Activated CD4-positive, alpha-beta T cell treated with anti-CD3 and anti-CD28 coated beads, Interleukin-2, amount 10 ng/mL, durations not matched to agents 7 days and 5 days (primary cell): ENCODE results near the gene TRAM2. TPM values are rescaled to one million over a fixed set of nuclear protein-coding genes. Genes with fewer than 3 reads are reported as not detected.

ENCODE experiments used
- CTCF ChIA-PET: fragments of 350-600 bp; sonication (Branson Sonifier 250); formaldehyde crosslinking; loops from one replicate; lab custom pipeline; 2021; ENCODE audit warnings: antibody characterized with exemption; lab: Charles Lee
- POLR2A ChIA-PET: fragments of 350-600 bp; sonication (Branson Sonifier 250); formaldehyde crosslinking; loops from one replicate; lab custom pipeline; 2021; ENCODE audit warnings: antibody characterized with exemption; lab: Charles Lee
- DNase-seq: peaks from one replicate; pipeline ENCODE4 v3.0.0-alpha.2; 2020
- H3K27ac Mint-ChIP-seq: one replicate; pipeline ENCODE4 v1.8.0; 2021; ENCODE audit warnings: mild to moderate bottlenecking, moderate library complexity, mixed read lengths
- H3K27me3 Mint-ChIP-seq: one replicate; pipeline ENCODE4 v1.8.0; 2021; ENCODE audit warnings: mixed read lengths
- H3K36me3 Mint-ChIP-seq: one replicate; pipeline ENCODE4 v1.8.0; 2021; ENCODE audit warnings: low read depth, mixed read lengths
- H3K4me1 Mint-ChIP-seq: one replicate; pipeline ENCODE4 v1.8.0; 2021; ENCODE audit warnings: mixed read lengths
- H3K4me3 Mint-ChIP-seq: one replicate; pipeline ENCODE4 v1.8.0; 2021; ENCODE audit warnings: mild to moderate bottlenecking, moderate library complexity, mixed read lengths
- H3K9me3 Mint-ChIP-seq: one replicate; pipeline ENCODE4 v1.8.0; 2021; ENCODE audit warnings: mixed read lengths
- total RNA-seq, 2 experiments: library from RNA; stranded (reverse); gene quantifications; one replicate each; pipeline ENCODE4 v1.2.3, GENCODE V29; 2021

The TRAM2 gene
- total RNA-seq, 2 experiments from 2014 or later = 9.0 to 9.4 TPM

- Mint-ChIP-seq H3K4me3 (no peak overlapping the region), H3K27ac (no peak overlapping the region), H3K4me1 (peaks cover 49% of the 10 kb centered on the region), H3K27me3 (no peaks in the 10 kb centered on the region), H3K36me3 (peaks cover 4% of the 10 kb centered on the region), H3K9me3 (no peaks in the 10 kb centered on the region)
- POLR2A ChIA-PET = no interaction called here
- no peak for DNase-seq
- CTCF ChIA-PET = interaction anchor here (0.6 kb wide), 1 partner anchor 543 kb away, joined by 3 read pairs; no protein-coding TSS in a partner anchor
Measured at GRCh38 chr6:52538252-52538900, 38.5 kb downstream of the TRAM2 start.

GRCh38 chr6:52537001-52537753 is 39.7 kb downstream of the TRAM2 start:
- Mint-ChIP-seq H3K36me3 (peaks cover 4% of the 10 kb centered on the region), H3K27ac (peak overlapping the region; percentile 10), H3K4me1 (peaks cover 49% of the 10 kb centered on the region), H3K27me3 (no peaks in the 10 kb centered on the region), H3K4me3 (no peak overlapping the region), H3K9me3 (no peaks in the 10 kb centered on the region)
- ChIA-PET POLR2A (no interaction called here), CTCF (interaction anchor here (0.9 to 3.4 kb wide), 4 partner anchors 10 to 38 kb away, joined by 3 to 11 read pairs (median 3); no protein-coding TSS in a partner anchor)
- no peak for DNase-seq

GRCh38 chr6:52536424-52536916 is 40.4 kb downstream of the TRAM2 start:
- H3K9me3 Mint-ChIP-seq = no peaks in the 10 kb centered on the region
- H3K27ac Mint-ChIP-seq = no peak overlapping the region
- ChIA-PET CTCF (interaction anchor here (0.6 to 3.4 kb wide), 6 partner anchors 9 to 157 kb away, joined by 3 to 11 read pairs (median 3); no protein-coding TSS in a partner anchor), POLR2A (no interaction called here)
- peaks cover 4% of the 10 kb centered on the region for H3K36me3 Mint-ChIP-seq
- no peak overlapping the region for H3K4me3 Mint-ChIP-seq
- H3K4me1 Mint-ChIP-seq = peaks cover 49% of the 10 kb centered on the region
- H3K27me3 Mint-ChIP-seq = no peaks in the 10 kb centered on the region
- no peak for DNase-seq

- ChIA-PET CTCF (interaction anchor here (0.6 to 3.4 kb wide), 8 partner anchors 11 to 156 kb away, joined by 3 to 11 read pairs (median 3); partner anchors contain the start of gene EFHC1), POLR2A (interaction anchor here (0.6 kb wide), 1 partner anchor 146 kb away, joined by 5 read pairs; no protein-coding TSS in a partner anchor)
- peaks cover 49% of the 10 kb centered on the region for H3K4me1 Mint-ChIP-seq
- H3K27me3 Mint-ChIP-seq = no peaks in the 10 kb centered on the region
- DNase-seq = no peak
- peaks cover 4% of the 10 kb centered on the region for H3K36me3 Mint-ChIP-seq
- no peaks in the 10 kb centered on the region for H3K9me3 Mint-ChIP-seq
- peak overlapping the region; percentile 25 for H3K27ac Mint-ChIP-seq
- no peak overlapping the region for H3K4me3 Mint-ChIP-seq
Measured at GRCh38 chr6:52535711-52536423, 41.0 kb downstream of the TRAM2 start.

- ChIA-PET POLR2A (no interaction called here), CTCF (interaction anchor here (1.1 to 3.4 kb wide), 3 partner anchors 11 to 115 kb away, joined by 3 to 11 read pairs (median 4); partner anchors contain the start of gene EFHC1)
- peak overlapping the region; percentile 83 for H3K27ac Mint-ChIP-seq
- H3K9me3 Mint-ChIP-seq = no peaks in the 10 kb centered on the region
- H3K4me3 Mint-ChIP-seq = no peak overlapping the region
- H3K27me3 Mint-ChIP-seq = no peaks in the 10 kb centered on the region
- peak; percentile 56 for DNase-seq
- peaks cover 49% of the 10 kb centered on the region for H3K4me1 Mint-ChIP-seq
- H3K36me3 Mint-ChIP-seq = peaks cover 4% of the 10 kb centered on the region
Measured at GRCh38 chr6:52534966-52535390, 41.9 kb downstream of the TRAM2 start.

GRCh38 chr6:52534363-52534762 is 42.5 kb downstream of the TRAM2 start:
- no peak overlapping the region for H3K4me3 Mint-ChIP-seq
- no peak for DNase-seq
- peaks cover 47% of the 10 kb centered on the region for H3K4me1 Mint-ChIP-seq
- H3K27ac Mint-ChIP-seq = no peak overlapping the region
- peaks cover 4% of the 10 kb centered on the region for H3K36me3 Mint-ChIP-seq
- ChIA-PET CTCF (interaction anchor here (0.6 to 3.4 kb wide), 3 partner anchors 10 to 580 kb away, joined by 3 to 11 read pairs (median 4); partner anchors contain the start of gene EFHC1), POLR2A (no interaction called here)
- H3K27me3 Mint-ChIP-seq = no peaks in the 10 kb centered on the region
- no peaks in the 10 kb centered on the region for H3K9me3 Mint-ChIP-seq

GRCh38 chr6:52533491-52533890 is 43.4 kb downstream of the TRAM2 start:
- DNase-seq = no peak
- H3K9me3 Mint-ChIP-seq = no peaks in the 10 kb centered on the region
- H3K36me3 Mint-ChIP-seq = peaks cover 4% of the 10 kb centered on the region
- no peak overlapping the region for H3K27ac Mint-ChIP-seq
- H3K27me3 Mint-ChIP-seq = no peaks in the 10 kb centered on the region
- ChIA-PET POLR2A (no interaction called here), CTCF (interaction anchor here (1.5 kb wide), 1 partner anchor 9 kb away, joined by 4 read pairs; no protein-coding TSS in a partner anchor)
- H3K4me1 Mint-ChIP-seq = peaks cover 45% of the 10 kb centered on the region
- no peak overlapping the region for H3K4me3 Mint-ChIP-seq

- POLR2A ChIA-PET = no interaction called here
- Mint-ChIP-seq H3K27me3 (no peaks in the 10 kb centered on the region), H3K4me3 (no peak overlapping the region), H3K27ac (no peak overlapping the region), H3K4me1 (peaks cover 34% of the 10 kb centered on the region), H3K9me3 (no peaks in the 10 kb centered on the region), H3K36me3 (peaks cover 4% of the 10 kb centered on the region)
- DNase-seq = no peak
- CTCF ChIA-PET = interaction anchor here (1.5 kb wide), 1 partner anchor 8 kb away, joined by 4 read pairs; no protein-coding TSS in a partner anchor
Measured at GRCh38 chr6:52532457-52532856, 44.4 kb downstream of the TRAM2 start.

GRCh38 chr6:52531834-52532233 is 45.0 kb downstream of the TRAM2 start:
- peaks cover 28% of the 10 kb centered on the region for H3K4me1 Mint-ChIP-seq

GRCh38 chr6:52531396-52531795 is 45.5 kb downstream of the TRAM2 start:
- no peaks in the 10 kb centered on the region for H3K27me3 Mint-ChIP-seq
- H3K4me1 Mint-ChIP-seq = peaks cover 24% of the 10 kb centered on the region
- POLR2A ChIA-PET = no interaction called here
- peaks cover 4% of the 10 kb centered on the region for H3K36me3 Mint-ChIP-seq
- no peak for DNase-seq
- H3K9me3 Mint-ChIP-seq = no peaks in the 10 kb centered on the region
- no peak overlapping the region for H3K27ac Mint-ChIP-seq
- CTCF ChIA-PET = interaction anchor here (0.6 to 0.9 kb wide), 2 partner anchors 36 to 106 kb away, joined by 3 read pairs; no protein-coding TSS in a partner anchor
- no peak overlapping the region for H3K4me3 Mint-ChIP-seq

More at GRCh38 chr6:52531834-52532233, 45.0 kb downstream of the TRAM2 start:
- ChIA-PET CTCF (interaction anchor here (0.9 kb wide), 1 partner anchor 35 kb away, joined by 3 read pairs; no protein-coding TSS in a partner anchor), POLR2A (no interaction called here)
- H3K9me3 Mint-ChIP-seq = no peaks in the 10 kb centered on the region
- H3K27me3 Mint-ChIP-seq = no peaks in the 10 kb centered on the region
- no peak for DNase-seq
- no peak overlapping the region for H3K4me3 Mint-ChIP-seq
- H3K36me3 Mint-ChIP-seq = peaks cover 4% of the 10 kb centered on the region
- H3K27ac Mint-ChIP-seq = no peak overlapping the region

- Mint-ChIP-seq H3K9me3 (no peaks in the 10 kb centered on the region), H3K27me3 (no peaks in the 10 kb centered on the region), H3K27ac (no peak overlapping the region), H3K36me3 (peaks cover 4% of the 10 kb centered on the region), H3K4me3 (no peak overlapping the region), H3K4me1 (peaks cover 13% of the 10 kb centered on the region)
- DNase-seq = no peak
- POLR2A ChIA-PET = no interaction called here
- CTCF ChIA-PET = interaction anchor here (0.9 kb wide), 1 partner anchor 22 kb away, joined by 3 read pairs; no protein-coding TSS in a partner anchor
Measured at GRCh38 chr6:52530351-52530750, 46.5 kb downstream of the TRAM2 start.

- Mint-ChIP-seq H3K36me3 (peaks cover 2% of the 10 kb centered on the region), H3K4me3 (no peak overlapping the region), H3K27ac (no peak overlapping the region), H3K27me3 (no peaks in the 10 kb centered on the region), H3K9me3 (no peaks in the 10 kb centered on the region), H3K4me1 (peaks cover 3% of the 10 kb centered on the region)
- ChIA-PET POLR2A (no interaction called here), CTCF (no interaction called here)
- no peak for DNase-seq
Measured at GRCh38 chr6:52529311-52529710, 47.5 kb downstream of the TRAM2 start.
